Heart right ventricle (tissue), 16 donors: Measurements from ENCODE around the gene CCDC154. TPM values are rescaled to one million over a fixed set of nuclear protein-coding genes. Genes with fewer than 3 reads are reported as not detected.
A peak's percentile ranks its signal among the peaks of the same experiment; 100 is the strongest.

Experiments
- ATAC-seq, 8 donors: fragments of 200-7000 bp; cut with Tn5 transposase; one replicate each; pipeline ENCODE4 v1.9.1; 2020; ENCODE audit warnings: mild to moderate bottlenecking in 8 of 8, moderate library complexity in 8 of 8, moderate number of reproducible peaks in 1 of 8
- DNase-seq, 2 donors: peaks; one replicate each; pipeline ENCODE4 v3.0.0-alpha.2; 2020
- H3K27ac ChIP-seq, 10 donors: fragments of 200-600 bp; sonication (generic) in 2 of 10; one replicate each; pipeline versions ENCODE4 v1.5.0 to v1.8.0; 2020 to 2022; ENCODE audit warnings: mild to moderate bottlenecking in 3 of 10
- H3K27me3 ChIP-seq, 7 donors: fragments of 200-600 bp; one replicate each; pipeline ENCODE4 v1.8.0; 2021 to 2022; ENCODE audit warnings: mild to moderate bottlenecking in 2 of 7
- H3K36me3 ChIP-seq, 9 donors: fragments of 200-600 bp; sonication (generic) in 1 of 9; one replicate each; pipeline versions ENCODE4 v1.5.0 to v1.8.0; 2020 to 2022; ENCODE audit warnings: mild to moderate bottlenecking in 2 of 9
- H3K4me1 ChIP-seq, 9 donors: fragments of 200-600 bp; sonication (generic) in 1 of 9; one replicate each; pipeline versions ENCODE4 v1.5.0 to v1.8.0; 2020 to 2022; ENCODE audit warnings: mild to moderate bottlenecking in 4 of 9
- H3K4me3 ChIP-seq, 10 donors: fragments of 200-600 bp; sonication (generic) in 2 of 10; one replicate each; pipeline versions ENCODE4 v1.5.0 to v1.8.0; 2020 to 2022; ENCODE audit warnings: mild to moderate bottlenecking in 7 of 10, moderate library complexity in 2 of 10
- H3K9me3 ChIP-seq, 11 donors: fragments of 200-600 bp in 10 of 11; sonication (generic) in 2 of 11; one replicate each; pipeline versions ENCODE4 v1.5.0 to v1.8.0; 2013 to 2022; ENCODE audit warnings: mild to moderate bottlenecking in 2 of 11, control low read depth in 1 of 11, moderate library complexity in 1 of 11
- whole genome bisulfite sequencing, 2 donors: extraction: QIAGEN DNeasy Blood & Tissue Kit; methylation state at CpG; one replicate each; pipeline ENCODE4 v1.1.7; 2013; ENCODE audit warnings: inconsistent platforms in 1 of 2; 5-methylcytosine and 5-hydroxymethylcytosine counted together
- intact Hi-C, 10 donors: fragments of 100-400 bp; cut with DNase I; formaldehyde crosslinking; loops; one replicate each; pipeline versions ENCODE4 v1.11.1 to v1.14.2; 2022
- polyA plus RNA-seq, 2 donors: library from polyadenylated mRNA; stranded (reverse); fragments of 200-250 nt; gene quantifications; one replicate each; pipeline ENCODE4 v1.2.3, GENCODE V29; 2013
- total RNA-seq, 10 donors: library from RNA; stranded (reverse); fragmentation: NEBNext Ultra II Directional in 3 of 10; extraction: Animal tissue kit (Norgen Biotek cat#: 25700) in 3 of 10; gene quantifications; one replicate each; pipeline versions ENCODE4 v1.2.1 to v1.2.4, GENCODE V29; 2021 to 2023
- TF ChIP-seq, protein P1 (sequence below), 9 donors: fragments of 200-600 bp; sonication (generic) in 2 of 9; IDR thresholded peaks; one replicate each; pipeline versions ENCODE4 v1.5.0 to v1.8.0; 2021 to 2022; ENCODE audit warnings: antibody characterized with exemption in 9 of 9, mild to moderate bottlenecking in 5 of 9, moderate library complexity in 1 of 9
- donor health status: Arrhythmogenic right ventricular cardiomyopathy.
- donor health status: ischemic (EF 13 %, LVEDD 7.1; RV severe dilation, severe dysfunction).
- donor health status: healthy with polysubstance abuse.
- donor health status: DM: no; HTN: yes; CAD: no.
- donor health status: DM: no; HTN: no; CAD: no.
- donor health status: ischemic (EF 25% LVEDD 6.9; RV normal size, moderate dysfunction).
- donor health status: ischemic (EF 25% LVEDD 5.7; RV mildly dilated, moderate dysfunction).
- donor health status: healthy.
- donor health status: DM: yes; HTN: yes; CAD: no.
- donor health status: Ischemic cardiomyopathy.
- donor health status: ischemic (EF 35%, LVEDD 5.7; RV mildly dilated, moderate dysfunction).
- donor health status: nonischemic (EF 11% LVEDD 7.7; RV severe dilation, severe dysfunction).
- donor health status: DM: yes; HTN: yes; CAD: no.
- donor health status: PGD.
- donor health status: ischemic (EF 29% LVEDD 5.4; RV normal size, mild dysfunction).
- donor health status: nonischemic (EF 23%, LVEDD 6.1; RV moderate dilation, normal function).

The CCDC154 gene
- total and polyA plus RNA-seq, 12 donors, result 0.17 to 5.9 (median 0.75) TPM

- 82 to 83% methylated on average over 19 to 20 of the region's 20 CpGs for WGBS, 2 donors
- Histone ChIP-seq H3K4me3 (peak overlapping the region in 8 of 10 donors; percentile 38 to 59 (median 48)), H3K9me3 (no peaks in the 10 kb centered on the region), H3K36me3 (peaks cover 0 to 11% (median 0%) of the 10 kb centered on the region in 9 donors), H3K4me1 (peaks cover 0 to 16% (median 6%) of the 10 kb centered on the region in 9 donors), H3K27me3 (peaks cover 0 to 6% (median 0%) of the 10 kb centered on the region in 7 donors), H3K27ac (peak overlapping the region in 9 of 10 donors; percentile 65 to 87 (median 79))
- TF ChIP-seq, protein P1, sequence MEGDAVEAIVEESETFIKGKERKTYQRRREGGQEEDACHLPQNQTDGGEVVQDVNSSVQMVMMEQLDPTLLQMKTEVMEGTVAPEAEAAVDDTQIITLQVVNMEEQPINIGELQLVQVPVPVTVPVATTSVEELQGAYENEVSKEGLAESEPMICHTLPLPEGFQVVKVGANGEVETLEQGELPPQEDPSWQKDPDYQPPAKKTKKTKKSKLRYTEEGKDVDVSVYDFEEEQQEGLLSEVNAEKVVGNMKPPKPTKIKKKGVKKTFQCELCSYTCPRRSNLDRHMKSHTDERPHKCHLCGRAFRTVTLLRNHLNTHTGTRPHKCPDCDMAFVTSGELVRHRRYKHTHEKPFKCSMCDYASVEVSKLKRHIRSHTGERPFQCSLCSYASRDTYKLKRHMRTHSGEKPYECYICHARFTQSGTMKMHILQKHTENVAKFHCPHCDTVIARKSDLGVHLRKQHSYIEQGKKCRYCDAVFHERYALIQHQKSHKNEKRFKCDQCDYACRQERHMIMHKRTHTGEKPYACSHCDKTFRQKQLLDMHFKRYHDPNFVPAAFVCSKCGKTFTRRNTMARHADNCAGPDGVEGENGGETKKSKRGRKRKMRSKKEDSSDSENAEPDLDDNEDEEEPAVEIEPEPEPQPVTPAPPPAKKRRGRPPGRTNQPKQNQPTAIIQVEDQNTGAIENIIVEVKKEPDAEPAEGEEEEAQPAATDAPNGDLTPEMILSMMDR (IDR thresholded peaks at IDR 0.05), result no peak
- intact Hi-C loops, result no loop called here
- DNase-seq (no peak), ATAC-seq (no peak)
Observed at GRCh38 chr16:1431497-1432270, 12.7 kb downstream of the CCDC154 start.

DNA sequence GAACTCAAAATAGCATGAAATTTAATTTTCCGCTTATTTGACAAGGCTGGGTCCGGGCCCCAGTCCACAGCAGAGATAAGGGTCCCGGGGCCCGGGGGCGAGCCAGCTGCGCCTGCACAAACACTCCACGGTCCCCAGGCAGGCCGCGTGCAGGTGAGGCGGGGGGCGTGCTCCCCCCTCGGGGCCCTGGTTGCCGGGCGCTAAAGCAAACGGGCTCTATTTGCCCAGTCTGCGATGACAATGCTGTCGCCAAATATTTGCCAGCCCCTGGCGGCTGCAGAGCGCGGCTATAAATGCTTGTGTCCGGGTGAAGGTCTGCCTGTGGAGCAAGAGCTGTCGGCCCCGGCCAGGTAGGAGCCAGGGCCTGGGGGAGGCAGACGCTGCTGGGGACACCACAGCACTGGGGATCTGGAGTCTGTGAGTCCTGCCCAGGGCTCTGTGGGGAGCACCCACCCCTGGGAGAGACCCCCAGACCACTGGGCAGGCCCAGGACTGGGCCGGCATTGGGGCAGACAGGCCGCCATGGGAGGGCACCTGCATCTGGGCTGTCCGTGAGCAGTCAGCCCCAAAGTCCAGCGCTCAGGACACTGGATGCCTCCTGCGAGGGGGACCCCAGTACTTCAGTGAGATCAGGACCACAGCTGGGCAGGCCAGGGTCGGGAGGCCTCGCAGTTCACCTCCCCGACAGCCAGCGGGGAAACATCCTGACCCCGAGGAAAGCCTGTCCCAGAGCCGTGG is 13.4 kb downstream of the CCDC154 start, which contains the start of gene PERCC1:
TSS of gene PERCC1 (plus strand) at position 320 of the 738 bp plus-strand sequence. CDS start 1,516 bp downstream, outside the sequence.
- Histone ChIP-seq H3K27me3 (peaks cover 0 to 6% (median 0%) of the 10 kb centered on the region in 7 donors), H3K4me3 (peak within 1 kb of the TSS in 6 of 10 donors; percentile 41 to 59 (median 50)), H3K9me3 (no peaks in the 10 kb centered on the region), H3K27ac (peak within 1 kb of the TSS in 8 of 10 donors; percentile 65 to 87 (median 78)), H3K36me3 (peaks cover 0 to 7% (median 0%) of the 10 kb centered on the region in 9 donors), H3K4me1 (peaks cover 0 to 16% (median 6%) of the 10 kb centered on the region in 9 donors)
- 52 to 55% methylated on average over 35 of the region's 35 CpGs for WGBS, 2 donors
- no peak for DNase-seq
- no peak for ATAC-seq
- TF ChIP-seq, protein P1 (IDR thresholded peaks at IDR 0.05), result no peak
- intact Hi-C loops, result no loop called here

GRCh38 chr16:1430214-1430758 is 14.1 kb downstream of the CCDC154 start:
- WGBS, 2 donors, result 63 to 64% methylated on average over 13 to 14 of the region's 14 CpGs
- TF ChIP-seq, protein P1 (IDR thresholded peaks at IDR 0.05), result no peak

DNA sequence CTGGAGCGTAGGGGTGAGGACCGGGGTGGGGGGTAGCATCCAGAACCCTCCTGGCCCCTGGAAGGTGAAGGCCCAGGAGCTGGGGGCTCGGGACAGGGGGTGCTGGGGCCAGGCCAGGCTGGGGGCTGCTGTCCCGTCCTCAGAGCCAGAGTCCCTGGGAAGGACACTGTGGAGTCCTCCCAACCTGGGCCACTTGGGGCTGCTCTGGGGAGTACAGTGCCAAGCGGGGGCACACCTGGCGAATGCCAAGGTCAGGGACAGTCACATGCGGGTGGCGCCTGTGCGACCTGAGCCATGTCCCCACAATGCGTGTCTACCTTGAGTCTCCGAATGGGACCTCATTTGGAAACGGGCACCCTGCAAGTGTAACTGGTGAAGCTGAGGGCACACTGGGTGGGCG is 14.7 kb downstream of the CCDC154 start:
- H3K9me3 ChIP-seq, result no peaks in the 10 kb centered on the region
- DNase-seq (no peak), ATAC-seq (no peak)
- TF ChIP-seq, protein P1 (IDR thresholded peaks at IDR 0.05), result no peak
- H3K27ac ChIP-seq, result no peak overlapping the region
- H3K27me3 ChIP-seq, result peaks cover 0 to 6% (median 0%) of the 10 kb centered on the region in 7 donors
- intact Hi-C loops, result loop anchor here in 2 of 10 donors (5.0 to 10.0 kb wide), 3 partner anchors 43 to 115 kb away; partner anchors contain the start of gene CLCN7 (in 1 of the 2)
- no peak overlapping the region for H3K4me3 ChIP-seq
- 90 to 92% methylated on average over 13 of the region's 13 CpGs for WGBS, 2 donors
- no peaks in the 10 kb centered on the region for H3K36me3 ChIP-seq
- peaks cover 0 to 16% (median 6%) of the 10 kb centered on the region in 9 donors for H3K4me1 ChIP-seq

More at GRCh38 chr16:1430214-1430758, 14.1 kb downstream of the CCDC154 start:
- H3K27ac ChIP-seq, result peak overlapping the region in 1 of 10 donors; percentile 1
- H3K4me3 ChIP-seq, result no peak overlapping the region
- H3K36me3 ChIP-seq, result peaks cover 0 to 5% (median 0%) of the 10 kb centered on the region in 9 donors
- ATAC-seq, result no peak
- H3K4me1 ChIP-seq, result peaks cover 0 to 16% (median 6%) of the 10 kb centered on the region in 9 donors
- H3K27me3 ChIP-seq, result peaks cover 0 to 6% (median 0%) of the 10 kb centered on the region in 7 donors
- no peak for DNase-seq
- intact Hi-C loops, result no loop called here
- H3K9me3 ChIP-seq, result no peaks in the 10 kb centered on the region
